AG09309 (cell line): ENCODE data around the gene PLS1.
"Not testable (repeated sequence)": the region's sequence is repeated elsewhere in the genome, so short reads cannot be mapped to it uniquely, and the experiment has no call there.

Source experiments
- DNase-seq: peaks from one replicate; pipeline ENCODE4 v3.0.0-alpha.2; 2010; ENCODE audit warnings: low read depth
- H3K4me3 ChIP-seq: 2 replicates; pipeline ENCODE4 v1.5.1; 2011; ENCODE audit warnings: mild to moderate bottlenecking, low read depth, low read length, moderate library complexity; ENCODE audit not compliant: control insufficient read depth
- CTCF ChIP-seq: IDR thresholded peaks from 2 replicates; pipeline ENCODE4 v1.5.1; 2011; ENCODE audit warnings: mild to moderate bottlenecking, low read depth, low read length, inconsistent platforms; ENCODE audit not compliant: insufficient read depth, control insufficient read depth; ENCODE audit errors: missing control alignments

The PLS1 gene

GRCh38 chr3:142597906-142598305, 1.7 kb downstream of the PLS1 start:
- no peak for TF ChIP-seq CTCF
- no peak overlapping the region for H3K4me3 ChIP-seq
- DNase-seq: no peak

- no peak overlapping the region for H3K4me3 ChIP-seq
- DNase-seq: no peak
- TF ChIP-seq CTCF: no peak
Observed at GRCh38 chr3:142601713-142602112, 5.5 kb downstream of the PLS1 start.

GRCh38 chr3:142602619-142603385, 6.6 kb downstream of the PLS1 start:
- TF ChIP-seq CTCF: no peak
- DNase-seq: no peak
- H3K4me3 ChIP-seq: no peak overlapping the region

GRCh38 chr3:142603386-142603705, 7.2 kb downstream of the PLS1 start:
- DNase-seq, H3K4me3 ChIP-seq: not testable (repeated sequence)

- H3K4me3 ChIP-seq: no peak overlapping the region
- no peak for TF ChIP-seq CTCF
- DNase-seq: no peak
Observed at GRCh38 chr3:142604940-142605339, 8.7 kb downstream of the PLS1 start.

GRCh38 chr3:142608631-142609030, 12.4 kb downstream of the PLS1 start:
- TF ChIP-seq CTCF: no peak
- no peak for DNase-seq
- H3K4me3 ChIP-seq: no peak overlapping the region

- no peak for TF ChIP-seq CTCF
- H3K4me3 ChIP-seq: no peak overlapping the region
- no peak for DNase-seq
Observed at GRCh38 chr3:142609136-142609535, 12.9 kb downstream of the PLS1 start.
